HepG2 (cell line): ENCODE measurements around the gene NOS1. TPM values are rescaled to one million over a fixed set of nuclear protein-coding genes. Genes with fewer than 3 reads are reported as not detected.

ENCODE experiments used
- ATAC-seq: fragments of 200-7000 bp; cut with Tn5 transposase; 3 replicates; pipeline ENCODE4 v1.9.1; 2020; ENCODE audit warnings: mild to moderate bottlenecking, moderate library complexity
- BruUV-seq: library from RNA; stranded (reverse); fragments of 400-500 nt; replicated peaks from 2 replicates; lab custom pipeline; 2021; lab: Mats Ljungman, UMichigan
- CTCF ChIA-PET: fragments of 300-600 bp; formaldehyde crosslinking; extraction: SDS; loops from one replicate; lab custom pipeline; 2021; ENCODE audit warnings: low total read pairs, inconsistent platforms, low intra/inter-chr PET ratio; lab: Yijun Ruan, JAX
- POLR2A ChIA-PET: fragments of 350-600 bp; sonication (Branson Sonifier 250); formaldehyde crosslinking; loops from one replicate; lab custom pipeline; 2020; ENCODE audit warnings: antibody characterized with exemption, inconsistent platforms; lab: Yijun Ruan, JAX
- DNase-seq: peaks from one replicate; pipeline ENCODE4 v3.0.0-alpha.2; 2015; ENCODE audit warnings: low spot score
- FAIRE-seq: peaks from 3 replicates; lab custom pipeline; 2011; peaks lifted over from hg19 to GRCh38; lab: Jason Lieb, UNC
- H2AFZ ChIP-seq: one replicate; pipeline ENCODE4 v1.6.1; 2011; ENCODE audit warnings: low read length, inconsistent platforms
- H3K27ac ChIP-seq: fragments of 300-600 bp; 3 replicates; pipeline ENCODE4 v1.8.0; 2011; ENCODE audit warnings: mixed run types, mild to moderate bottlenecking, mixed read lengths, low read length, inconsistent platforms; ENCODE audit not compliant: insufficient read depth; ENCODE audit errors: extremely low read length
- H3K27me3 ChIP-seq, 2 experiments: fragments of 200-600 bp in 1 of 2; 2 replicates in 1 of 2; 3 replicates in 1 of 2; pipeline versions ENCODE4 v1.6.0 to v1.8.0; 2011; ENCODE audit warnings: low read length in 2 of 2, mild to moderate bottlenecking in 2 of 2, moderate library complexity in 2 of 2, inconsistent platforms in 1 of 2; ENCODE audit not compliant: insufficient read depth in 2 of 2, control insufficient read depth in 1 of 2
- H3K36me3 ChIP-seq, 2 experiments: fragments of 200-600 bp in 1 of 2; replicated peaks in 1 of 2; 2 replicates in 1 of 2; 3 replicates in 1 of 2; pipeline versions ENCODE4 v1.5.1 to v1.8.0; 2011; ENCODE audit warnings: low read length in 2 of 2, inconsistent platforms in 1 of 2; ENCODE audit not compliant: insufficient read depth in 2 of 2, control insufficient read depth in 1 of 2
- H3K4me1 ChIP-seq: 2 replicates; pipeline ENCODE4 v1.5.1; 2012; ENCODE audit warnings: low read length, inconsistent platforms; ENCODE audit not compliant: insufficient read depth
- H3K4me2 ChIP-seq: 2 replicates; pipeline ENCODE4 v1.6.0; 2011; ENCODE audit warnings: low read depth, low read length, inconsistent platforms
- H3K4me3 ChIP-seq, 3 experiments: fragments of 200-600 bp in 1 of 3; sonication (generic), shearing (Covaris generic) in 1 of 3; replicated peaks in 1 of 3; 2 replicates each; pipeline ENCODE4 v1.5.1; 2011 to 2016; ENCODE audit warnings: low read length in 3 of 3, inconsistent platforms in 2 of 3, low read depth in 2 of 3, mild to moderate bottlenecking in 2 of 3, control low read depth in 1 of 3, mixed read lengths in 1 of 3; ENCODE audit not compliant: insufficient read depth in 1 of 3
- H3K79me2 ChIP-seq: one replicate; pipeline ENCODE4 v1.6.1; 2011; ENCODE audit warnings: low read length, inconsistent platforms; ENCODE audit not compliant: insufficient read depth
- H3K9ac ChIP-seq: 2 replicates; pipeline ENCODE4 v1.6.0; 2011; ENCODE audit warnings: mild to moderate bottlenecking, low read depth, low read length, inconsistent platforms; ENCODE audit not compliant: insufficient read depth
- H3K9me3 ChIP-seq: 2 replicates; pipeline ENCODE4 v1.5.1; 2012; ENCODE audit warnings: mild to moderate bottlenecking, low read length
- H4K20me1 ChIP-seq: 2 replicates; pipeline ENCODE4 v1.6.0; 2011; ENCODE audit warnings: inconsistent platforms, mild to moderate bottlenecking, low read length, moderate library complexity; ENCODE audit not compliant: insufficient read depth
- ATF6 ChIP-seq: sonication (generic); formaldehyde crosslinking; conservative IDR thresholded peaks from 2 replicates; pipeline ENCODE4 v1.4.0; 2020; ENCODE audit warnings: missing genetic modification reagents
- GTF2F1 ChIP-seq: fragments of 150-350 bp; IDR thresholded peaks from 2 replicates; pipeline ENCODE4 v1.6.1; 2014; ENCODE audit warnings: low read length
- GTF3A ChIP-seq: sonication (generic); formaldehyde crosslinking; conservative IDR thresholded peaks from 2 replicates; pipeline ENCODE4 v1.4.0; 2020; ENCODE audit warnings: mild to moderate bottlenecking, missing genetic modification reagents
- HIVEP1 ChIP-seq: sonication (generic); formaldehyde crosslinking; IDR thresholded peaks from 2 replicates; pipeline ENCODE4 v1.4.0; 2020; ENCODE audit warnings: mild to moderate bottlenecking, missing genetic modification reagents
- MAZ ChIP-seq, 2 experiments: sonication (generic) in 1 of 2; formaldehyde crosslinking in 1 of 2; IDR thresholded peaks; 2 replicates each; pipeline versions ENCODE4 v1.5.0 to v1.6.1; 2012 to 2020; ENCODE audit warnings: low read depth in 2 of 2, mild to moderate bottlenecking in 2 of 2, borderline replicate concordance in 1 of 2, improper control_type of control experiment in 1 of 2, low read length in 1 of 2, missing genetic modification reagents in 1 of 2, moderate library complexity in 1 of 2
- MYPOP ChIP-seq: sonication (generic); formaldehyde crosslinking; IDR thresholded peaks from 2 replicates; pipeline ENCODE4 v1.8.1; 2023; ENCODE audit warnings: mild to moderate bottlenecking, moderate library complexity, missing genetic modification reagents
- SNRNP70 ChIP-seq: fragments of 200-400 bp; formaldehyde crosslinking; IDR thresholded peaks from 2 replicates; pipeline ENCODE4 v1.6.1; 2017; ENCODE audit warnings: mild to moderate bottlenecking, low read depth, low read length, moderate library complexity
- STAT6 ChIP-seq: sonication (generic); formaldehyde crosslinking; IDR thresholded peaks from 2 replicates; pipeline ENCODE4 v1.4.0; 2020; ENCODE audit warnings: missing genetic modification reagents, mild to moderate bottlenecking, borderline replicate concordance
- TP53 ChIP-seq: sonication (generic); formaldehyde crosslinking; conservative IDR thresholded peaks from 2 replicates; pipeline ENCODE4 v1.4.0; 2020; ENCODE audit warnings: missing genetic modification reagents
- ZFP36L2 ChIP-seq: sonication (generic); formaldehyde crosslinking; IDR thresholded peaks from 2 replicates; pipeline ENCODE4 v1.4.0; 2020; ENCODE audit warnings: missing genetic modification reagents
- ZFP62 ChIP-seq: sonication (generic); formaldehyde crosslinking; IDR thresholded peaks from 2 replicates; pipeline ENCODE4 v1.4.0; 2020; ENCODE audit warnings: missing genetic modification reagents
- ZNF235 ChIP-seq: sonication (generic); formaldehyde crosslinking; IDR thresholded peaks from 2 replicates; pipeline ENCODE4 v1.8.1; 2023; ENCODE audit warnings: mild to moderate bottlenecking, missing genetic modification reagents, borderline replicate concordance
- ZNF451 ChIP-seq: sonication (generic); formaldehyde crosslinking; IDR thresholded peaks from 2 replicates; pipeline ENCODE4 v1.5.0; 2020; ENCODE audit warnings: mild to moderate bottlenecking, missing genetic modification reagents
- ZNF460 ChIP-seq: sonication (generic); formaldehyde crosslinking; IDR thresholded peaks from 2 replicates; pipeline ENCODE4 v1.5.1; 2020; ENCODE audit warnings: missing genetic modification reagents, mild to moderate bottlenecking, borderline replicate concordance
- ZNF512B ChIP-seq: sonication (generic); formaldehyde crosslinking; IDR thresholded peaks from 2 replicates; pipeline ENCODE4 v1.5.1; 2020; ENCODE audit warnings: missing genetic modification reagents, mild to moderate bottlenecking, borderline replicate concordance
- WGBS: methylation state at CpG from one replicate; pipeline ENCODE4 v1.1.6; 2017; ENCODE audit warnings: low lambda C conversion rate; 5-methylcytosine and 5-hydroxymethylcytosine counted together
- in situ Hi-C: cut with HindIII; loops from 2 replicates; pipeline ENCODE4 v1.10.0; 2017; ENCODE audit warnings: low pct_unique_long_range_greater_than_20kb; ENCODE audit not compliant: extremely low pct_ligation_motif_present
- intact Hi-C: fragments of 100-400 bp; cut with micrococcal nuclease; formaldehyde crosslinking; loops from one replicate; pipeline ENCODE4 v1.10.0; 2022; ENCODE audit not compliant: unreplicated experiment
- polyA plus RNA-seq, 8 experiments: library from polyadenylated mRNA; depleted of rRNA in 3 of 8; stranded (reverse) in 7 of 8; unstranded in 1 of 8; fragments of >200 nt; fragmentation: Illumina TruSeq in 4 of 8; extraction: Trizol in 4 of 8; gene quantifications; 2 replicates each; pipeline versions ENCODE4 v1.2.1 to v1.2.3, GENCODE V29; 2011 to 2016; ENCODE audit warnings: low read depth in 4 of 8, missing spikeins in 1 of 8, mixed read lengths in 1 of 8; ENCODE audit not compliant: insufficient read depth in 1 of 8
- total RNA-seq, 5 experiments: library from RNA; depleted of rRNA; stranded (reverse); fragments of >200 nt; fragmentation: Illumina TruSeq; extraction: Trizol; gene quantifications; 2 replicates each; pipeline ENCODE4 v1.2.3, GENCODE V29; 2016; ENCODE audit warnings: low read depth in 1 of 5

The NOS1 gene
- total and polyA plus RNA-seq, 2 of the 13 experiments (the other 11 are each of a cell fraction or from before 2014, with no cell fraction given) = not detected

GRCh38 chr12:117359029-117359845 is 2.2 kb downstream of the NOS1 start:
- H3K4me2 ChIP-seq = no peak overlapping the region
- no peak for TF ChIP-seq GTF3A (CRISPR knock-in tag)
- TF ChIP-seq MYPOP (CRISPR knock-in tag) = no peak
- no peak for TF ChIP-seq ZFP62 (CRISPR knock-in tag)
- no peak for TF ChIP-seq ZFP36L2 (CRISPR knock-in tag)
- TF ChIP-seq GTF2F1 = no peak
- no peak for TF ChIP-seq TP53
- TF ChIP-seq ZNF460 = no peak
- TF ChIP-seq SNRNP70 = no peak
- no peak for TF ChIP-seq MAZ (IDR thresholded peaks at IDR 0.05; ENCODE audit: borderline replicate concordance, low read depth, low read length)
- TF ChIP-seq MAZ (CRISPR knock-in tag; IDR thresholded peaks at IDR 0.05; ENCODE audit: low read depth) = no peak
- TF ChIP-seq STAT6 = no peak
- TF ChIP-seq ATF6 (CRISPR knock-in tag) = no peak
- TF ChIP-seq ZNF512B (CRISPR knock-in tag) = no peak
- no peak for TF ChIP-seq ZNF451 (CRISPR knock-in tag)
- TF ChIP-seq ZNF235 (CRISPR knock-in tag) = no peak
- no peak for TF ChIP-seq HIVEP1

More at GRCh38 chr12:117359029-117359845, 2.2 kb downstream of the NOS1 start:
- Histone ChIP-seq H3K27me3 (peaks cover 11 to 47% of the 10 kb centered on the region in 2 experiments; a peak in 4 of 5 replicates), H3K79me2 (no peaks in the 10 kb centered on the region), H3K36me3 (no peaks in the 10 kb centered on the region), H4K20me1 (no peaks in the 10 kb centered on the region), H3K27ac (no peak overlapping the region), H3K4me1 (no peaks in the 10 kb centered on the region), H3K4me3 (no peak overlapping the region), H3K9me3 (no peaks in the 10 kb centered on the region), H2AFZ (no peak overlapping the region), H3K9ac (no peak overlapping the region)
- DNase-seq (no peak), FAIRE-seq (no peak), ATAC-seq (no peak)
- in situ Hi-C loops = no loop called here
- BruUV-seq = no TSS peak
- POLR2A ChIA-PET = no interaction called here
- intact Hi-C loops = no loop called here
- CTCF ChIA-PET = no interaction called here
- 10% methylated on average over 22 of the region's 42 CpGs for WGBS
